ENCODE results near the gene EPS15. TPM values are rescaled to one million over a fixed set of nuclear protein-coding genes. Genes with fewer than 3 reads are reported as not detected.

Gene EPS15
- total and polyA plus RNA-seq, 2 of the 13 experiments (the other 11 are each of a cell fraction or from before 2014, with no cell fraction given), result 14.3 to 19.3 TPM

- TF ChIP-seq PHB2 (IDR thresholded peaks at IDR 0.05; ENCODE audit: partially characterized antibody) (no peak), SRSF9 (IDR thresholded peaks at IDR 0.05; ENCODE audit: borderline replicate concordance, insufficient read depth, low read depth, low read length, poor library complexity, severe bottlenecking) (no peak), ZBTB26 (CRISPR knock-in tag; IDR thresholded peaks at IDR 0.05; ENCODE audit: borderline replicate concordance) (no peak), ZNF431 (CRISPR knock-in tag; IDR thresholded peaks at IDR 0.05; ENCODE audit: borderline replicate concordance, low read depth) (no peak)
Observed at GRCh38 chr1:51425955-51426354, 93.1 kb downstream of the EPS15 start (continued).

- no peak overlapping the region for H3K4me3 ChIP-seq (replicated peaks in 1 of 3; ENCODE audit: insufficient read depth in 1 of 3, low read depth in 2 of 3, low read length in 3 of 3)
- no peaks in the 10 kb centered on the region for H3K79me2 ChIP-seq (ENCODE audit: insufficient read depth, low read length)
- no peak overlapping the region for H3K9ac ChIP-seq (ENCODE audit: insufficient read depth, low read depth, low read length)
- in situ Hi-C loops (cut with HindIII; ENCODE audit: extremely low pct_ligation_motif_present, low pct_unique_long_range_greater_than_20kb), result no loop called here
- no peaks in the 10 kb centered on the region for H4K20me1 ChIP-seq (ENCODE audit: insufficient read depth, low read length)
- H3K27ac ChIP-seq (ENCODE audit: extremely low read length, insufficient read depth, low read length), result no peak overlapping the region
- ATAC-seq (no peak), DNase-seq (ENCODE audit: low spot score) (no peak), FAIRE-seq (no peak)
- H3K9me3 ChIP-seq (ENCODE audit: low read length), result no peaks in the 10 kb centered on the region
- ChIA-PET POLR2A (no interaction called here), CTCF (ENCODE audit: low intra/inter-chr PET ratio, low total read pairs) (no interaction called here)
- WGBS (ENCODE audit: low lambda C conversion rate), result 98% methylated on average over 1 of the region's 1 CpG
- intact Hi-C loops (cut with micrococcal nuclease; ENCODE audit: unreplicated experiment), result no loop called here
- H2AFZ ChIP-seq (ENCODE audit: low read length), result no peak overlapping the region
- H3K27me3 ChIP-seq (ENCODE audit: control insufficient read depth in 1 of 2, insufficient read depth in 2 of 2, low read length in 2 of 2), result no peaks in the 10 kb centered on the region
- peaks cover 3 to 8% of the 10 kb centered on the region in 2 experiments; a peak in 3 of 5 replicates for H3K36me3 ChIP-seq (replicated peaks in 1 of 2; ENCODE audit: control insufficient read depth in 1 of 2, insufficient read depth in 2 of 2, low read length in 2 of 2)
- H3K4me2 ChIP-seq (ENCODE audit: low read depth, low read length), result no peak overlapping the region
- no TSS peak for BruUV-seq (replicated peaks)
- no peaks in the 10 kb centered on the region for H3K4me1 ChIP-seq (ENCODE audit: insufficient read depth, low read length)
- no peak for TF ChIP-seq REST (IDR thresholded peaks at IDR 0.05; ENCODE audit: borderline replicate concordance in 1 of 2, low read depth in 1 of 2, low read length in 2 of 2)
- TF ChIP-seq ZBTB7A (CRISPR knock-in tag; IDR thresholded peaks at IDR 0.05), result no peak
- TF ChIP-seq NFIB (CRISPR knock-in tag; IDR thresholded peaks at IDR 0.05; ENCODE audit: borderline replicate concordance), result no peak
- TF ChIP-seq STAT6 (CRISPR knock-in tag; IDR thresholded peaks at IDR 0.05; ENCODE audit: borderline replicate concordance), result no peak
- TF ChIP-seq MTA1 (CRISPR knock-in tag; IDR thresholded peaks at IDR 0.05; ENCODE audit: borderline replicate concordance), result no peak
- no peak for TF ChIP-seq ZNF773 (CRISPR knock-in tag; IDR thresholded peaks at IDR 0.05; ENCODE audit: borderline replicate concordance)
- TF ChIP-seq ZNF546 (CRISPR knock-in tag; conservative IDR thresholded peaks at IDR 0.05), result no peak
- TF ChIP-seq GTF3A (CRISPR knock-in tag; conservative IDR thresholded peaks at IDR 0.05), result no peak
- no peak for TF ChIP-seq DPF2 (CRISPR knock-in tag; IDR thresholded peaks at IDR 0.05; ENCODE audit: borderline replicate concordance, low read depth)
- no peak for TF ChIP-seq RNF2 (conservative IDR thresholded peaks at IDR 0.05; ENCODE audit: low read depth)
- TF ChIP-seq ZNF460 (CRISPR knock-in tag; IDR thresholded peaks at IDR 0.05; ENCODE audit: borderline replicate concordance), result no peak
- no peak for TF ChIP-seq ZSCAN22 (CRISPR knock-in tag; IDR thresholded peaks at IDR 0.05)
- no peak for TF ChIP-seq ZNF7 (CRISPR knock-in tag; IDR thresholded peaks at IDR 0.05)
Observed at GRCh38 chr1:51425273-51425672, 93.8 kb downstream of the EPS15 start.
